IPS-20b (cell line): Measurements from ENCODE around the gene FBXO3.

ENCODE experiments used
- H3K27ac ChIP-seq: one replicate; pipeline ENCODE4 v1.5.1; 2013; ENCODE audit warnings: low read length
- H3K27me3 ChIP-seq: 2 replicates; pipeline ENCODE4 v1.6.1; 2013; ENCODE audit warnings: mild to moderate bottlenecking, low read length, inconsistent platforms; ENCODE audit not compliant: insufficient read depth
- H3K36me3 ChIP-seq: 2 replicates; pipeline ENCODE4 v1.6.1; 2013; ENCODE audit warnings: low read depth, mild to moderate bottlenecking, inconsistent platforms, low read length, moderate library complexity; ENCODE audit not compliant: insufficient read depth
- H3K4me1 ChIP-seq: 2 replicates; pipeline ENCODE4 v1.6.1; 2013; ENCODE audit warnings: mild to moderate bottlenecking, control low read depth, inconsistent platforms, low read length, moderate library complexity; ENCODE audit not compliant: insufficient read depth
- H3K4me3 ChIP-seq: 2 replicates; pipeline ENCODE4 v1.5.1; 2013; ENCODE audit warnings: mild to moderate bottlenecking, low read length, inconsistent platforms
- H3K9ac ChIP-seq: 2 replicates; pipeline ENCODE4 v1.6.1; 2013; ENCODE audit warnings: low read depth, mild to moderate bottlenecking, inconsistent platforms, low read length, moderate library complexity
- H3K9me3 ChIP-seq: 2 replicates; pipeline ENCODE4 v1.6.1; 2013; ENCODE audit warnings: mild to moderate bottlenecking, low read depth, low read length, inconsistent platforms; ENCODE audit not compliant: insufficient read depth

FBXO3 gene

DNA sequence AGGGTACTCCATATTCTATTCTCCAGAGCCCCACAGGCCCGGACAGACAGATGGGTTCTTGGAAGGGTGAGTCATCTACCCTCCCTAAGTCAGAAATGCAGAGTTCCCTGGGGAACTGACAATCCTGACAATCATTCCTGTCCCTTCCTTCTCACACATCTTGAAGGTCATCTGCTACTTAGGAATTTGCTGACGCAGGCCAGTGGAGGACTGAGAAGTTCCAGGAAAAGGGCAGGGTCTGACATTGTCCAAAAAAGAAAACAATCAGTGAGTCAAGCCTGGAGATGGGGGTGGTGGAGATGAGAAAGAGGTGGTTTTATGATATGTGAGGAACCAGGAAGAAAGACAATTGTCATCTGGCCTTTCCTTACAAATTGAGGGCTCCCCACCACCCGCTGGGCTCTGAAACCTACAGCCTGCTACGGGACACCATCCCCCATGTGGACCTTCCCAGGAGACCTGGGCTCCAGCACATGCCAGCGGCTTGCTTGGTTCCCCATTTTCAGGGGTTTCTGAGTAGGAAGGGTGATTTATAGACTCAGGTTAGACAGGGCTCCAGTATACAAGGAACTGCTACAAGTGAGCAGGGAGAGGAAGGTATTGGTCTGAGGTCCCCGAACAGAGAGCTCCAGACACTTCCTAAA is 51.0 kb downstream of the FBXO3 start:
- Histone ChIP-seq H3K4me1 (peaks cover 3% of the 10 kb centered on the region; the same call in 1 of the 2 replicates), H3K9me3 (no peaks in the 10 kb centered on the region), H3K4me3 (no peak overlapping the region), H3K36me3 (peaks cover 23% of the 10 kb centered on the region), H3K27me3 (no peaks in the 10 kb centered on the region), H3K9ac (no peak overlapping the region), H3K27ac (no peak overlapping the region)

DNA sequence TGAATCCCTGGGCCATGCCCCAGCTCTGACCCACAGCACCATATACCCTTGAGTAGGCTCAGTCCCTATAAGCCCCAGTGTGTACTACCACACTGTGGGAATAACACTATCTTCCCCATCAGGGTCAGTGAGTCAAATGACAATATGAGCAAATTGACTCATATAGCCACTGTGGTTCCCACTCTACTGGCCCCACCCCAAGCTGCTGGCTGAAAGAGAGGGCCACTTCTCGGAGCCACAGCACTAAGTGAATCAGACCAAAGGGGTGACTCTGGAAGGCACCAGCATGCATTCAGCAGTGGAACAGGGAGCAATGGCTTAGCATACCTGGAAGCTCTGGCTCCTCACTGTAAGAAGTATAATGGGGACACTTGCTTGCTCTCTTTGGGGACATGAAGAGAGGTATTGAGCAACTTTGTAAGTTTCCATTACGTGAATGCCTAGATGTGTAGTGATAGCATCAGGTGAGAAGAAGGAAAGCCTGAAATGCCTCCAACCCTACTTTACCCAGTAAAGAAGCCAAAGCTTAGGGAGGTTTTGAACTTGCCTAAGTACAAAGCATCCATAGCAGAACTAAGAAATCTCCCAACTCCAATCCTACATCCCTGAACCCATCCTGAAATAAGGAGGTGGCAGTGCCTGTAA is 51.6 kb downstream of the FBXO3 start:
- peaks cover 3% of the 10 kb centered on the region; the same call in 1 of the 2 replicates for H3K4me1 ChIP-seq
- H3K4me3 ChIP-seq, result no peak overlapping the region
- peaks cover 26% of the 10 kb centered on the region for H3K36me3 ChIP-seq
- no peak overlapping the region for H3K9ac ChIP-seq
- H3K9me3 ChIP-seq, result no peaks in the 10 kb centered on the region
- no peak overlapping the region for H3K27ac ChIP-seq
- H3K27me3 ChIP-seq, result no peaks in the 10 kb centered on the region

DNA sequence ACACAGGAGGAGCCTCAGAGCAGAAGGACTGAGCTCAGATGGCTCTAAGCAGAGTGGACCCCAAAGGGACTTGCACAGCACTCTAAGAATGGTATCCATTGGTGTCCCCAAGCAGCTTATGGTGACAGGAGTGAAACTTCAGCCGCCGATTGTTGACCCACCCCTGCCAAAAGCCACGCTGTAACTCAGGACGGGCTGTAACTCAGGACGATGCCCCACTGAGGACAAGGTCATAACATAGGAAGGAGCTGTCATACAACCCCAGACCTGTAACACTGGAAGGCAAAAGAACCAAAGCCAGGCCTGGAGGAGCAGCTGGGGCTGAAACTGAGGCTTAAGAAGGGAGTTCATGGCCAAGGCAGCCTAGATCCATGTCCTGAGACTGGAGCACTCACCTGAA is 52.3 kb downstream of the FBXO3 start:
- Histone ChIP-seq H3K9ac (no peak overlapping the region), H3K27me3 (no peaks in the 10 kb centered on the region), H3K27ac (no peak overlapping the region), H3K9me3 (no peaks in the 10 kb centered on the region), H3K4me3 (no peak overlapping the region), H3K4me1 (peaks cover 3% of the 10 kb centered on the region; the same call in 1 of the 2 replicates), H3K36me3 (peaks cover 34% of the 10 kb centered on the region)

DNA sequence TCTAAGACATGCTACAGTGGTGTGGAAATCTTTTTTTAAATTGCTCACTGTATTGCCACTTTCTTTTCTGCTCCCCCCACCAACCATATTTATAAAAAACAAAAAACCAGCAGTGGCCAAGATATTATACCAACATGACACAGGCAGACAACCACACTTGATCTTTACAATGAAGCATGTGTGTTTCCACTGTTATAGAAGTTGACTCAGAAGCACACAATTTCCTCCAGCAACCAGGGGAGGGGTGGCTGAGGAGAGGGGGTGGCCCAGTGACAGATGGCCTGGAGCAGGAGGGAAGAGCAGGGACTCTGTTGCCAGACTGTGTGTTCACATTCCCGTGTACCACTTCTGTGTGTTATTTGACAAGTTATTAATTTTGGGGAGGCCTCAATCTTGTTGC is 52.9 kb downstream of the FBXO3 start:
- Histone ChIP-seq H3K27me3 (no peaks in the 10 kb centered on the region), H3K4me1 (peaks cover 3% of the 10 kb centered on the region; the same call in 1 of the 2 replicates), H3K9ac (no peak overlapping the region), H3K36me3 (peaks cover 39% of the 10 kb centered on the region), H3K4me3 (no peak overlapping the region), H3K27ac (no peak overlapping the region), H3K9me3 (no peaks in the 10 kb centered on the region)

DNA sequence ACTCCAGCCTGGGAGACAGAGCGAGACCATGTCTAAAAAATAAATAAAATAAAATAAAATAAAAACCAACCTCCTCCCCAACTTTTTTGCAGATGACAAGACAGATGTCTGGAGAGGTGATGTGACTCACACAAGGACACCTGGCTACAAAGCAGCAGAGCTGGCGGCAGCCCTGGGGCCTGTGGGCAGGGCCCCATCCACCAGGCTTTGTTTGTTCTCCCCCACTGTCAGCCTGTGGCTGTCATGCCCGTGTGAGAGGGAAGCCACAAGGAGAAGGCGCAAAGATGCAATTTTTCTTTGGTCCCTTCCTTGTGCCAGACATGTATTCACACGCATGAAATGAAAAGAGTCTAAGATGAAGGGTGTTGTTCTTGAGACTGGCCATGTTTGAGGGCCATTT is 54.7 kb downstream of the FBXO3 start:
- Histone ChIP-seq H3K27ac (no peak overlapping the region), H3K9ac (no peak overlapping the region), H3K9me3 (no peaks in the 10 kb centered on the region), H3K36me3 (peaks cover 45% of the 10 kb centered on the region), H3K27me3 (no peaks in the 10 kb centered on the region), H3K4me1 (peaks cover 3% of the 10 kb centered on the region; the same call in 1 of the 2 replicates), H3K4me3 (no peak overlapping the region)

DNA sequence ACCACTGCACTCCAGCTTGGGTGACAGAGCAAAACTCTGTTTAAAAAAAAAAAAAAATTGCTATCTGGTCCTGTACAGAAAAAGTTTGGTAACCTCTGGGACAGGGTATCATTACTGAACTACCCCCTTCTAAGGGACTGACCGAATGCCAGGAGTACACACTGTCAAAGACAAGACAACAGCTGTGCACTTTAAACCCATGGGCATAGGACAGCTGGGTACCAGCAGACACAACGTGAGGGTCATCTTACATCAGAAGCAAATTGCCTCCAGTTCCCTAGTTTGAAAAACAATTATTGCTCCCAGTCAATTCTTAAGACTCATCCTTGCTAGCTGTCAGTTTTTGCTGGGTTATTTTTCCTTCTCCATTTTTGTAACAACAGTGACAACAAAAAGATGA is 55.9 kb downstream of the FBXO3 start:
- peaks cover 50% of the 10 kb centered on the region for H3K36me3 ChIP-seq
- H3K4me3 ChIP-seq, result no peak overlapping the region
- H3K27me3 ChIP-seq, result no peaks in the 10 kb centered on the region
- H3K4me1 ChIP-seq, result no peaks in the 10 kb centered on the region
- H3K9me3 ChIP-seq, result no peaks in the 10 kb centered on the region
- H3K9ac ChIP-seq, result no peak overlapping the region
- H3K27ac ChIP-seq, result no peak overlapping the region

DNA sequence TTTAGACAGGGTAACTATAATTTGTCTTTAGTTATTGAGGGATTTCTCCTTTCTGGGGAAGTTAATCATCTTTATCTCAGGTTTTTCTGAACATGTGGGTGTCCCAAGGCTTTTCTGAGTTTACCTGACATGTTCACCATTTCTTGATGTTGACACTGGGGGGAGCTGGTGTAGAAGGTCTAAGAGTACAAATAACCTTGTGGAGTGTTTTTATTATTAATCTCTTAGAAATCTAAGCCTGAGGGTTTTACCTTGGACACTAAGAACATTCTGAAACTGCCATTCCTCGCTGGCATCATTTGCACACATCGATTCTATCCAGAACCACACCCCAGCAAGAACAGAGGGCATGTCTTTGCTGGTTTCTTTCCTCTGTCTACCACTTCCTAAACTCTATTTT is 58.1 kb downstream of the FBXO3 start:
- Histone ChIP-seq H3K4me3 (no peak overlapping the region), H3K27me3 (no peaks in the 10 kb centered on the region), H3K9ac (no peak overlapping the region), H3K27ac (no peak overlapping the region), H3K36me3 (peaks cover 49% of the 10 kb centered on the region), H3K9me3 (no peaks in the 10 kb centered on the region), H3K4me1 (no peaks in the 10 kb centered on the region)

DNA sequence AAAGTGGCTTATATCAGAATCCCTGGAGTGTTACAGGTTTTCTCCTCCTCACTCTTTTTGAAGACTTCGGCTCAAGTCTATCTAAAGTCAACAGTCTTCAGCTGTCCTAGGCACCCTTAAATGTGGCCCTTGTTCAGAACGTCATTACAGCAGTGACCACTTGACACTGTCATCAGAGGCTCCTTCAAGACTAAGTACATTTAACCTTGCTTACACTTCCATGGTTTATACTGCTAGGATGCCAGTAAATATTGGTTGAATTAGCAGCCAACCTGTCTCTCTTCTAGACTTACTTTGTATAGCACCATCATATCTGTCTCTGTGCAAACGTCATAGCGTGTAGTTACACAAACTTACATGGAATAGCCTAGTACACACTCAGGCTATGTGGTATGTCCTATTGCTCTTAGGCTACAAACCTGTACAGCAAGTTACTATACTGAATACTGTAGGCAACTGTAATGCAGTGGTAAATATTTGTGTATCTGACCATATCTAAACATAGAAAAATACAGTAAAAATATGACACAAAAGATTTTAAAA is 60.4 kb downstream of the FBXO3 start:
- Histone ChIP-seq H3K9ac (no peak overlapping the region), H3K27me3 (no peaks in the 10 kb centered on the region), H3K4me1 (no peaks in the 10 kb centered on the region), H3K27ac (no peak overlapping the region), H3K9me3 (no peaks in the 10 kb centered on the region), H3K4me3 (no peak overlapping the region), H3K36me3 (peaks cover 51% of the 10 kb centered on the region)

DNA sequence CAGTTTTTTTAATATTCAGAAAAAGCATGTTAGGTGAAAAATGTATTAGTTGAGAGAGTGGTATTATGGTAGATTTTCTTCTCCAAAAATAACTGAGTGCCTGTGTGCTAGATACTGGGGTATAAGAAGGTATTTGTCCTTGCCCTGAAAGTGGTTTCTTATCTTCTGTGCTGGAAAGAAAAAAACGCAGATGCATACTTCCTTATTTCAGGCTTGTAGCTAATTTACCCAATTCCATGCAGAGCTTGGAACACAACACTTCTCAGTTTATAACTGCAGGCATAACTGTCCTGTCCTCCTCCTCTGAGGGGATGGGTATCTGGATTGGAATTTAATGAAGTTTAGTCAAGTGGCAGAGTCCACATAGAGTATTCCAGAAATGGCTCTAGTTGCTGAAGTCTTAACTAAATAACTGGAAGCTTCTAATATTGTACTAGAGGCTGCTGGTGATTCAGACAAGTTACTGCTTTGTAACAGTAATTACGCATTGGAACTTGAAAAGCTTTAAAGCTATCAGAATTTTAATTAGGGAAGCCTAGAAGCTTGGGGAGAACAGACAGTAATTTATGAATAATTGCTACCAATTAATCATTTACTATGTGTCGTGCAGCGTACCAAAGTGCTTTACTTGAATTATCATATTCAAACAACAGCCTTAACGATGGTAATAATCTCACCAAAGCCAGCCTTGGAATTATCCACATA is 61.0 kb downstream of the FBXO3 start:
- H3K4me1 ChIP-seq, result no peaks in the 10 kb centered on the region
- no peak overlapping the region for H3K9ac ChIP-seq
- no peaks in the 10 kb centered on the region for H3K9me3 ChIP-seq

DNA sequence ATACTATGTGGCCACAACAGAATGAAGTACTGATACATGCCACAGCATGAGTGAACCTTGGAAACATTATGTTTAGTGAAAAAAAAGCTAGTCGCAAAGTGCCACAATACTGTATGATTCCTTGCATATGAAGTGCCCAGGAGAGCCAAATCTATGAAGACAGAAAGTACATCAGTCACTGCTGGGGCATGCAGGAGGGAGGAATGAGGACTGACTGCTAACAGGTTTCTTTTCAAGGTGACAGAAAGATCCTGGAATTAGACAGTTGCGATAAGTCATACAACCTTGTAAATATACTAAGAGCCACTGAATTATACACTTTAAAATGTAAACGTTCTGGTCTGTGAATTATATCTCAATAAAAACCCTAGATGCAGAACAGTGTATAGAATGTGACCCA is 61.9 kb downstream of the FBXO3 start:
- Histone ChIP-seq H3K27ac (no peak overlapping the region), H3K36me3 (peaks cover 50% of the 10 kb centered on the region)

More for the DNA sequence above, 61.0 kb downstream of the FBXO3 start:
- Histone ChIP-seq H3K36me3 (peaks cover 56% of the 10 kb centered on the region), H3K27ac (no peak overlapping the region), H3K4me3 (no peak overlapping the region), H3K27me3 (no peaks in the 10 kb centered on the region)

DNA sequence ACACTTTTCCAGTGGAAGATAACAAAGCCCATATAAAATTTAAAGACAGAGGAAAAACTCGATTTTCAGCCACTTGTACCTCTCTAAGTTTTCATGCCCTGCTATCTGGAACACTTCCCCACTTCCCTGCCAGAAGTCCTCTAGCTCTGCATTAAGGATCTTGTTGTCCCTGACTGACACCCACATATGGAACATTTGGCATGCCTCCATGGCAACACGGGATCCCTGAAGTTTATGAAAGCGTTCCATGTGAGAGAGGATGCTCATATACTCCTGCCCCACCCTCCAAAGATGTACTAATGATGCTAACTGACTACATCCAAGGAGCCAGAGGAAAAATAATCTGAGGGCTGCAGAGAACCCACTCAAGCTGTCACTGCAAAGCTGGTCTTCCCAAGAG is 64.9 kb downstream of the FBXO3 start:
- Histone ChIP-seq H3K36me3 (peaks cover 35% of the 10 kb centered on the region), H3K9me3 (no peaks in the 10 kb centered on the region), H3K4me3 (no peak overlapping the region), H3K4me1 (no peaks in the 10 kb centered on the region), H3K27me3 (no peaks in the 10 kb centered on the region), H3K9ac (no peak overlapping the region), H3K27ac (no peak overlapping the region)

More for the DNA sequence above, 61.9 kb downstream of the FBXO3 start:
- Histone ChIP-seq H3K9me3 (no peaks in the 10 kb centered on the region), H3K4me1 (no peaks in the 10 kb centered on the region), H3K9ac (no peak overlapping the region), H3K27me3 (no peaks in the 10 kb centered on the region), H3K4me3 (no peak overlapping the region)
